ENCODE measurements around the gene ACTN3. TPM values are rescaled to one million over a fixed set of nuclear protein-coding genes. Genes with fewer than 3 reads are reported as not detected.
A peak's percentile ranks its signal among the peaks of the same experiment; 100 is the strongest.

Gene ACTN3
- total RNA-seq, 6 experiments from 2014 or later = not detected

GRCh38 chr11:66509131-66509561 is 37.6 kb upstream of the ACTN3 start:
- ATAC-seq = no peak
- Histone ChIP-seq H3K9me3 (no peaks in the 10 kb centered on the region), H3K4me1 (peaks cover 0 to 9% (median 0%) of the 10 kb centered on the region in 4 donors), H3K4me3 (no peak overlapping the region), H3K36me3 (peaks cover 0 to 14% (median 0%) of the 10 kb centered on the region in 4 donors), H3K27ac (no peak overlapping the region), H3K27me3 (no peaks in the 10 kb centered on the region)
- DNase-seq = no peak
- WGBS (ENCODE audit: insufficient coverage, low coverage, low lambda C conversion rate, missing lambda C conversion rate) = 68% methylated on average over 6 of the region's 7 CpGs
- TF ChIP-seq CTCF (IDR thresholded peaks at IDR 0.05) = no peak
- TF ChIP-seq POLR2A (IDR thresholded peaks at IDR 0.05) = no peak
- intact Hi-C loops (cut with DNase I) = no loop called here

DNA sequence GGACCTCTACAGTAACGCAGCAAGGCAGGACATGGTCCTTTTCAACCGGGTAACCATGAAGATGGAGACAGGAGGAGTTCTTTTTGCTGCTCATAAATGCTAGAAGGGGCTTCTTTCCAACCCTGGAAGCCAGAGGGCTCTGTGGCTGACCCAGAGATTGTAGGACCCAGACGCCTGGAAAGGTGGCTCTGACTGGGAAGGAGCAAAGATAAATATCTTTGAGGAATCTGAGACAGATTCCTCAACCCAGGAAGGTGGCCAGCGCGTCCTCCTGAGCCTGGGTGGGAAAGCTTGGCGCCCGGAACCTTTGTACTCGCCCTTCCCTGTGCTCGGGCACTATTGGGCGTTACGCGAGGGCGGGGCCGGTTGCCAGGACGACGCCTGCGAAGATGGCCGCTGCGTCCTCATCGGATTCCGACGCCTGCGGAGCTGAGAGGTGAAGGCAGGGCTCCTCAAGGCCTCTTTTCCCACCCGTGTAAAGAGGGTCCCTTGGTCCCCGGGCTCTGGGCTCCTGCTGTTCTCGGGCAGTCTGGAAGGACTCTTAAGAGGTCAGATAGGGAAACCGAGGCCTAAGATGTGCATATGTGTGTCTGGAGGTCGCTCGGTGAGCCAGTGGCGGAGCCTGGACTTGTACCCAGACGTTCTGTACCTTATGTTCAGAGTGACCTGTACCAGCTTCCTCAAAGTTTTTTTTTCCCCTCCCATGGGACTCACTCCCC is 36.3 kb upstream of the ACTN3 start, which contains the start of gene BBS1:
BBS1 (plus strand) TSS at position 365 of the 719 bp plus-strand sequence; CDS start at position 390, 25 bp downstream.
- WGBS (ENCODE audit: insufficient coverage, low coverage, low lambda C conversion rate, missing lambda C conversion rate) = 2% methylated on average over 11 of the region's 31 CpGs
- Histone ChIP-seq H3K4me3 (peak within 1 kb of the TSS; percentile 72 to 93 (median 74)), H3K27me3 (no peaks in the 10 kb centered on the region), H3K9me3 (no peaks in the 10 kb centered on the region), H3K4me1 (peaks cover 0 to 9% (median 0%) of the 10 kb centered on the region in 4 donors), H3K36me3 (peaks cover 0 to under 1% (median 0%) of the 10 kb centered on the region in 4 donors), H3K27ac (no peak within 1 kb of the TSS)
- intact Hi-C loops (cut with DNase I) = no loop called here
- TF ChIP-seq POLR2A (IDR thresholded peaks at IDR 0.05) = no peak
- TF ChIP-seq CTCF (IDR thresholded peaks at IDR 0.05) = no peak
- DNase-seq (peak; percentile 86 to 87 (median 87)), ATAC-seq (peak; percentile 97 to 100 (median 99))

GRCh38 chr11:66510990-66511339 is 35.7 kb upstream of the ACTN3 start:
- Histone ChIP-seq H3K4me3 (peak overlapping the region; percentile 72 to 93 (median 74)), H3K36me3 (no peaks in the 10 kb centered on the region), H3K27me3 (no peaks in the 10 kb centered on the region), H3K27ac (no peak overlapping the region), H3K9me3 (no peaks in the 10 kb centered on the region), H3K4me1 (peaks cover 0 to 9% (median 0%) of the 10 kb centered on the region in 4 donors)
- WGBS (ENCODE audit: insufficient coverage, low coverage, low lambda C conversion rate, missing lambda C conversion rate) = 7% methylated on average over 5 of the region's 5 CpGs
- intact Hi-C loops (cut with DNase I) = no loop called here
- ATAC-seq = peak in 1 of 4 donors; percentile 38
- TF ChIP-seq POLR2A (IDR thresholded peaks at IDR 0.05) (no peak), CTCF (IDR thresholded peaks at IDR 0.05) (no peak)
- no peak for DNase-seq

DNA sequence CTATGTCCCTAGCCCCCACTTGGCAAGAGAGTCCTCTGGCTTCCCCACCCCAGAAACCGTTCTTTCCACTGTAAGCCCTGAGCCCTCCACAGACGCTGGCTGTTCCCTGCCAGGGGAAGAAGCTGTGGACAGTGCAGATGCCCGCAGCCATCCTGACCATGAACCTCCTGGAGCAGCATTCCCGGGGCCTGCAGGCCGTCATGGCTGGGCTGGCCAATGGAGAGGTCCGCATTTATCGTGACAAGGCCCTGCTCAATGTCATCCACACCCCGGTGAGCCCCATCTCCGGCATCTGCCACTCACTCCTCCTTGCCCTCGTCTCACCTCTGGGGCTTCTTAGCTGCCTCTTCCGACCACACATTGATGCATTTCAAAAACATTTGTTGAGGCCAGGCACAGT is 23.1 kb upstream of the ACTN3 start:
- TF ChIP-seq POLR2A (IDR thresholded peaks at IDR 0.05) (no peak), CTCF (IDR thresholded peaks at IDR 0.05) (no peak)
- Histone ChIP-seq H3K9me3 (no peaks in the 10 kb centered on the region), H3K27me3 (no peaks in the 10 kb centered on the region), H3K36me3 (peaks cover 0 to 6% (median under 1%) of the 10 kb centered on the region in 4 donors), H3K4me3 (no peak overlapping the region), H3K27ac (no peak overlapping the region), H3K4me1 (no peaks in the 10 kb centered on the region)
- DNase-seq (no peak), ATAC-seq (no peak)
- intact Hi-C loops (cut with DNase I) = no loop called here
- WGBS (ENCODE audit: insufficient coverage, low coverage, low lambda C conversion rate, missing lambda C conversion rate) = no CpG with 5 or more reads among the region's 11 CpGs
